Ishikawa (cell line): ENCODE measurements around the gene MAB21L4.

Experiments
- CEBPB ChIP-seq: IDR thresholded peaks from 2 replicates; pipeline ENCODE4 v1.6.1; 2012
- CREB1 ChIP-seq: IDR thresholded peaks from 2 replicates; pipeline ENCODE4 v1.6.1; 2012; ENCODE audit warnings: low read depth
- EGR1 ChIP-seq: IDR thresholded peaks from 2 replicates; pipeline ENCODE4 v1.6.1; 2012
- EP300 ChIP-seq: IDR thresholded peaks from 2 replicates; pipeline ENCODE4 v1.6.1; 2012; ENCODE audit warnings: borderline replicate concordance
- FOXM1 ChIP-seq: IDR thresholded peaks from 2 replicates; pipeline ENCODE4 v1.6.1; 2012; ENCODE audit warnings: low read depth, borderline replicate concordance
- NFIC ChIP-seq: IDR thresholded peaks from 2 replicates; pipeline ENCODE4 v1.6.1; 2012
- RAD21 ChIP-seq: IDR thresholded peaks from 2 replicates; pipeline ENCODE4 v1.6.1; 2012; ENCODE audit warnings: low read depth
- TAF1 ChIP-seq: IDR thresholded peaks from 2 replicates; pipeline ENCODE4 v1.6.1; 2012; ENCODE audit warnings: low read depth, mild to moderate bottlenecking
- TCF12 ChIP-seq: IDR thresholded peaks from 2 replicates; pipeline ENCODE4 v1.6.1; 2012; ENCODE audit warnings: low read depth
- TEAD4 ChIP-seq: IDR thresholded peaks from 2 replicates; pipeline ENCODE4 v1.6.1; 2012
- YY1 ChIP-seq: IDR thresholded peaks from 2 replicates; pipeline ENCODE4 v1.6.1; 2012; ENCODE audit warnings: low read depth
- ZBTB7A ChIP-seq: IDR thresholded peaks from 2 replicates; pipeline ENCODE4 v1.6.1; 2012; ENCODE audit warnings: low read depth
- TF ChIP-seq, protein P1 (sequence below): IDR thresholded peaks from 2 replicates; pipeline ENCODE4 v1.6.1; 2012
- TF ChIP-seq, protein P2 (sequence below): IDR thresholded peaks from 2 replicates; pipeline ENCODE4 v1.6.1; 2012; ENCODE audit warnings: low read depth, mild to moderate bottlenecking
- TF ChIP-seq, protein P3 (sequence below): IDR thresholded peaks from 2 replicates; pipeline ENCODE4 v1.6.1; 2012

The MAB21L4 gene

DNA sequence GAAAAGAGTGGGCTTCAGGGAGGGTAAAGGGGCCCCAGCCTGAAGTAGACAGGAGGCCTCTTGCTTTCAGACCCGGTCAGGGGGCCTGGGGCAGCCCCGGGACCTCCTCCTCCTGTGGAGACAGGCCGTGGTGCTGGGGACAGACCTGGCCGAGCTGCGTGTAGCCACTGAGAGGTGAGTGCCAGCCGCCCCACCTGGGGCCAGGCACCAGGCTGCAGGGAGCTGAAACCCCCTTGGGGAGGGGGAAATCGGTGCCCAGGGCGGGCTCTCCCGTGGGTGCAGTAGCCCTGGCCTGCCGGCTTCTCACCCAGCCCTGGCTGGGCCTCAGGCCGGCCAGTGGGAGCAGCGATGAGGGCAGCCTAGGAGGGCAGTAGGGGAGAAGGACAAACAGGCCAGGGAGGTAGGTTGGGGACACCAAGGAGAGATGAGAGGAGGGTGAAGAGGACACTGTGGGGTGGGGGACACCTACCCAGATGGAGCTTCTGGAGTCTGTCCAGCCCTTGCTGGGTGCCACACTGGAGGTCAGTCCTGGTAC is 34.2 kb upstream of the MAB21L4 start:
- TF ChIP-seq, protein P1, sequence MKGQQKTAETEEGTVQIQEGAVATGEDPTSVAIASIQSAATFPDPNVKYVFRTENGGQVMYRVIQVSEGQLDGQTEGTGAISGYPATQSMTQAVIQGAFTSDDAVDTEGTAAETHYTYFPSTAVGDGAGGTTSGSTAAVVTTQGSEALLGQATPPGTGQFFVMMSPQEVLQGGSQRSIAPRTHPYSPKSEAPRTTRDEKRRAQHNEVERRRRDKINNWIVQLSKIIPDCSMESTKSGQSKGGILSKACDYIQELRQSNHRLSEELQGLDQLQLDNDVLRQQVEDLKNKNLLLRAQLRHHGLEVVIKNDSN, result no peak
- no peak for TF ChIP-seq FOXM1
- TF ChIP-seq TCF12, result no peak
- TF ChIP-seq TAF1, result no peak
- TF ChIP-seq TEAD4, result no peak
- no peak for TF ChIP-seq EGR1
- TF ChIP-seq, protein P2, sequence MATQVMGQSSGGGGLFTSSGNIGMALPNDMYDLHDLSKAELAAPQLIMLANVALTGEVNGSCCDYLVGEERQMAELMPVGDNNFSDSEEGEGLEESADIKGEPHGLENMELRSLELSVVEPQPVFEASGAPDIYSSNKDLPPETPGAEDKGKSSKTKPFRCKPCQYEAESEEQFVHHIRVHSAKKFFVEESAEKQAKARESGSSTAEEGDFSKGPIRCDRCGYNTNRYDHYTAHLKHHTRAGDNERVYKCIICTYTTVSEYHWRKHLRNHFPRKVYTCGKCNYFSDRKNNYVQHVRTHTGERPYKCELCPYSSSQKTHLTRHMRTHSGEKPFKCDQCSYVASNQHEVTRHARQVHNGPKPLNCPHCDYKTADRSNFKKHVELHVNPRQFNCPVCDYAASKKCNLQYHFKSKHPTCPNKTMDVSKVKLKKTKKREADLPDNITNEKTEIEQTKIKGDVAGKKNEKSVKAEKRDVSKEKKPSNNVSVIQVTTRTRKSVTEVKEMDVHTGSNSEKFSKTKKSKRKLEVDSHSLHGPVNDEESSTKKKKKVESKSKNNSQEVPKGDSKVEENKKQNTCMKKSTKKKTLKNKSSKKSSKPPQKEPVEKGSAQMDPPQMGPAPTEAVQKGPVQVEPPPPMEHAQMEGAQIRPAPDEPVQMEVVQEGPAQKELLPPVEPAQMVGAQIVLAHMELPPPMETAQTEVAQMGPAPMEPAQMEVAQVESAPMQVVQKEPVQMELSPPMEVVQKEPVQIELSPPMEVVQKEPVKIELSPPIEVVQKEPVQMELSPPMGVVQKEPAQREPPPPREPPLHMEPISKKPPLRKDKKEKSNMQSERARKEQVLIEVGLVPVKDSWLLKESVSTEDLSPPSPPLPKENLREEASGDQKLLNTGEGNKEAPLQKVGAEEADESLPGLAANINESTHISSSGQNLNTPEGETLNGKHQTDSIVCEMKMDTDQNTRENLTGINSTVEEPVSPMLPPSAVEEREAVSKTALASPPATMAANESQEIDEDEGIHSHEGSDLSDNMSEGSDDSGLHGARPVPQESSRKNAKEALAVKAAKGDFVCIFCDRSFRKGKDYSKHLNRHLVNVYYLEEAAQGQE, result no peak
- no peak for TF ChIP-seq ZBTB7A
- TF ChIP-seq RAD21, result no peak
- no peak for TF ChIP-seq CEBPB
- TF ChIP-seq NFIC, result no peak
- TF ChIP-seq, protein P3, sequence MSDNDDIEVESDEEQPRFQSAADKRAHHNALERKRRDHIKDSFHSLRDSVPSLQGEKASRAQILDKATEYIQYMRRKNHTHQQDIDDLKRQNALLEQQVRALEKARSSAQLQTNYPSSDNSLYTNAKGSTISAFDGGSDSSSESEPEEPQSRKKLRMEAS, result no peak
- TF ChIP-seq YY1, result no peak
- no peak for TF ChIP-seq EP300
- no peak for TF ChIP-seq CREB1

DNA sequence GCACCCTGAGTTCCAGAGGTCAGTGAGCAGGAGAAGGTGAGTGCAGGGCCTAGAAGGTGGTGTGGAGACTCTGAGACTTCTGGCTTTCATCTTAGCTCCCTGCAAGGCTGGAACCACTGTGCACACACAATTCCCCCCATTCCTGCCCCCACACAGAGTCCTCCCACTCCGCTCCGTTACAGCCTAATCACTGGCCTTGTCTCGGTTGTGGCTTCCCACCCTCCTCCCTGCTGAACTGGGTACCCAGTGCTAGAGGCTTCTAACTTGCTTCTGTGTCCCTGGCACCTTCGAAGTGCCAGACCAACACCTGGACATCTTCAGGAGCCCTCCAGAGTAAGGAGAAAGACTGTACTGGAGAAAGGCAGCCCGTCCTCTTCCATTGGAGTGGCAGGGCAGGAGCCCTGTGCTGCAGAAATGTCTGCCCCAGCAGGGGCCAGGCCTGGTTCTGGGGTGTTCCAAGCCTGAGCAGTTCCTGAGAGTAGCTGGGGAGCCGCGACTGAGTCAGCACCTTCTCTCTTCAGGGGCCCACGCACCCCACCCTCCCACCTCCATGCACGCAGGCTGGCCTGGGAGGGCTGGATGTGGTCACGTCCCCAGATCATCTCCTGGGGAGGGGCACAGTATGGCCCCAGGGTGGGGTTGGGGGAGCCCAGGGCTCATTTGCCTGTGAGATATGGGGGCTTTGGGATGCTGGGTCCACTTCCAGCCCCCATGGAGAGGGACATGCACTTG is 33.6 kb upstream of the MAB21L4 start:
- TF ChIP-seq TEAD4, result no peak

DNA sequence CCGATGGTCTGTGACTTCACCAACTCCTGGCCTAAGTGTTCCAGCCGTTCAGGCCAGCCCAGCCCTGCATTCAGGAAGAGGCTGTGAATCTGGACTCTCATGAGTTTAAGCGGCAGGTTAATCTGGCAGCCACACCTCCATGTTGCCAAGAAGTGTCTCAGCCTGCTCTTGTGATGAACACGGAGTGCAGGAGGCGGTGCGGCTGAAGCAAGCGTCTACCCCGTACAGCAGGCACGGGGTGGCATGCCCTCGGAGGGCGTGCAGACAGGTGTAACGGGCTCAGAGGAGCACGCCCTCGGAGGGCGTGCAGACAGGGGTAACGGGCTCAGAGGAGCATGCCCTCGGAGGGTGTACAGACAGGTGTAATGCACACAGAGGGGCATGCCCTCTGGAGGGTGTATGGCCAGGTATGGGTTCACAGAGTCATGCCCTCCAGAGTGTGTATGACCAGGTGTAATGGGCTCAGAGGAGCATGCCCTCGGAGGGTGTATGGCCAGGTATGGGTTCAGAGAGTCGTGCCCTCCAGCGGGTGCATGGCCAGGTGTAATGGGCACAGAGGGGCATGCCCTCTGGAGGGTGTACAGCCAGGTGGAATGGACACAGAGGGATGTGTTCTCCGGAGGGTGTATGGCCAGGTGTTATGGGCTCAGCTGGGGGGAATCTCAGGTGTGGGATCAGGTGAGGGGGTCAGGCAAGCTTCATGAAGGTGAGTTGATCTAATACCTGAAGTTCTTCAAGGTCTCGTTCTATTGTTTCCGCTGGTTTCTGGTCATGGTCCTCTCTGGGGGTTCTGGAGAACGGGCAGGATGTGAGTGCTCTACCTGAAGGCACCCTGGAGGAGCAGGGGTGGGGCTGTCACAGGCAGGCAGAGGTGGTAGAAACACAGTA is 32.8 kb upstream of the MAB21L4 start:
- TF ChIP-seq FOXM1, result no peak

DNA sequence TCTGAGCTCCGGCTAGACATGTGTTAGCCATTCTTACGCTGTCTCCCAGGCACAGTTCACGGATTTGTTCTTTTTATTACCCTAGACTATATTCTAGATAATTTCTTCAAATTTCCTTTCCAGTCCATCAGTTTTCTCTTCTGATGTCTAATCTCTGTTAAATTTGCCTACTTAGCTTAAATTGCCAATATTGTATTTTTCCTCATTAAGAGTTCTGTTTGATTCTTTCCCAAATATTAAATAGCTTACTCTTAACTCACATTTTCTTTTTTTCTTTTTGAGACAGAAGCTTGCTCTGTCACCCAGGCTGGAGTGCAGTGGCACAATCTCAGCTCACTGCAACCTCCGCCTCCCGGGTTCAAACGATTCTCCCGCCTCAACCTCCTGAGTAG is 31.4 kb upstream of the MAB21L4 start:
- TF ChIP-seq ZBTB7A, result no peak
- TF ChIP-seq, protein P2, result no peak
- no peak for TF ChIP-seq FOXM1
- TF ChIP-seq CEBPB, result no peak
- TF ChIP-seq, protein P3, result no peak

DNA sequence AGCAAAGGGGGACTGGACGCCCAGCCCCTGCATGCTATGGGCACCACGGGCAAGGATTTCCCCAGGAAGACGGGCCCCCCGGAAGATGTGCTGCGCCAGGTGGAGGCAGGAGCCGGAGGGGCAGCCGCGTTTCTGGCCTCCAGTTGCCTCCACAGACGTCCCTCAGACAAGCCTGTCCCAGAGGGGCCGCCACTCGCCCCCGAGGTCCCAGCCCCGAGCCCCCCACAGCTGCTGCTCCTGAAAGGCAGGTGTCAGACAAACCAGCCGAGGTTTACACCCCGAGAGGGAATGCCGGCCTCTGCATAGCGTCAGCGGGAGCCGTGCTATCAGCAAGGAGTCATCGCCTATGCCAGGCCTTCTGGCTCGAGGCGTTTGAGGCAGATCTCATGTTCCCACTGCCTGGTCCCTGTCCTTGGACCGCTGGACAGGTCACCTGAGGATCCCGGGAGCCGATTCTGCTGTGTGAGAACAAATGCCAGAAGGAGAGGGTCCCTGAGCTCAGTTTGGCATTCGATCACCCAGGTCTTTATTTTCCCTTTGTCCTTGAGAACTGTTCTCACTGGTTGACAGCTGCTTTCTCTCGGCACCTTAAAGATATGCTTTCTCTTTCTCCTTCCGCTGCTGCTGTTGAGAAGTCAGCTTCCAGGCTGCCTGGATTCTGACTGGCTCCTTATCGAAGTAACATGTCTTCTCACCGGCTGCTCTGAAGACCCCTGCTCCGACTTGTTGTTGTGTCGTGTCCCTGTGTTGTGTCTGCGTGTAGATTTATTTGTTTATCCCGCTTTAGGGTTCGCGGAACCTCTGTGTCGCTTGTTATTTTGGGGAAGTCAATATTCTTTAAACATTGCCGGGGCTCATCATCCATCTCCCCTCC is 30.8 kb upstream of the MAB21L4 start:
- TF ChIP-seq RAD21 (no peak), TCF12 (no peak), CREB1 (no peak), ZBTB7A (no peak), CEBPB (no peak), EGR1 (no peak)
